ENCODE data around the gene LMNA. TPM values are rescaled to one million over a fixed set of nuclear protein-coding genes. Genes with fewer than 3 reads are reported as not detected.

LMNA gene
- total RNA-seq, 1 donor from 2014 or later: 141 TPM

- Mint-ChIP-seq H3K27ac (peak overlapping the region; percentile 68), H3K4me3 (no peak overlapping the region), H3K9me3 (no peaks in the 10 kb centered on the region), H3K27me3 (no peaks in the 10 kb centered on the region), H3K4me1 (ENCODE audit: unreplicated experiment) (peaks cover 52% of the 10 kb centered on the region), H3K36me3 (peaks cover 14% of the 10 kb centered on the region)
- no peak for TF ChIP-seq CTCF (conservative IDR thresholded peaks at IDR 0.05)
- DNase-seq (ENCODE audit: extremely low spot score, unreplicated experiment): no peak
These were observed 15.7 kb upstream of the LMNA start for GRCh38 chr1:156098784-156099183.

- Mint-ChIP-seq H3K4me1 (ENCODE audit: unreplicated experiment) (peaks cover 57% of the 10 kb centered on the region), H3K4me3 (no peak overlapping the region), H3K27me3 (no peaks in the 10 kb centered on the region), H3K36me3 (peaks cover 12% of the 10 kb centered on the region), H3K9me3 (no peaks in the 10 kb centered on the region), H3K27ac (no peak overlapping the region)
- no peak for TF ChIP-seq CTCF (conservative IDR thresholded peaks at IDR 0.05)
- no peak for DNase-seq (ENCODE audit: extremely low spot score, unreplicated experiment)
These were observed 15.2 kb upstream of the LMNA start for GRCh38 chr1:156099282-156099681.

GRCh38 chr1:156100205-156100995, 14.1 kb upstream of the LMNA start:
- Mint-ChIP-seq H3K4me3 (peak overlapping the region; percentile 4), H3K9me3 (no peaks in the 10 kb centered on the region), H3K4me1 (ENCODE audit: unreplicated experiment) (peaks cover 68% of the 10 kb centered on the region), H3K27ac (peak overlapping the region; percentile 65), H3K27me3 (no peaks in the 10 kb centered on the region), H3K36me3 (peaks cover 12% of the 10 kb centered on the region)
- DNase-seq (ENCODE audit: extremely low spot score, unreplicated experiment): no peak
- TF ChIP-seq CTCF (conservative IDR thresholded peaks at IDR 0.05): no peak

GRCh38 chr1:156101880-156102279, 12.6 kb upstream of the LMNA start:
- peaks cover under 1% of the 10 kb centered on the region for H3K36me3 Mint-ChIP-seq
- peak overlapping the region; percentile 67 for H3K4me3 Mint-ChIP-seq
- TF ChIP-seq CTCF (conservative IDR thresholded peaks at IDR 0.05): no peak
- H3K4me1 Mint-ChIP-seq (ENCODE audit: unreplicated experiment): peaks cover 69% of the 10 kb centered on the region
- no peak for DNase-seq (ENCODE audit: extremely low spot score, unreplicated experiment)
- H3K9me3 Mint-ChIP-seq: no peaks in the 10 kb centered on the region
- H3K27ac Mint-ChIP-seq: no peak overlapping the region
- H3K27me3 Mint-ChIP-seq: no peaks in the 10 kb centered on the region

- no peak overlapping the region for H3K4me3 Mint-ChIP-seq
- peak overlapping the region; percentile 71 for H3K27ac Mint-ChIP-seq
- H3K36me3 Mint-ChIP-seq: no peaks in the 10 kb centered on the region
These were observed 11.6 kb upstream of the LMNA start for GRCh38 chr1:156102633-156103511.

More at GRCh38 chr1:156102633-156103511, 11.6 kb upstream of the LMNA start:
- Mint-ChIP-seq H3K27me3 (no peaks in the 10 kb centered on the region), H3K4me1 (ENCODE audit: unreplicated experiment) (peaks cover 67% of the 10 kb centered on the region), H3K9me3 (no peaks in the 10 kb centered on the region)
- TF ChIP-seq CTCF (conservative IDR thresholded peaks at IDR 0.05): no peak
- DNase-seq (ENCODE audit: extremely low spot score, unreplicated experiment): no peak

All from type B pancreatic cell (in vitro differentiated cells).